Neutrophil (primary cell): Measurements from ENCODE around the gene C5orf22.

Experiments used
- H3K27ac ChIP-seq: fragments of 200-600 bp; sonication (generic); 2 replicates; pipeline ENCODE4 v1.5.1; 2016; ENCODE audit warnings: mild to moderate bottlenecking, moderate library complexity
- H3K27me3 ChIP-seq: fragments of 200-600 bp; sonication (generic); 2 replicates; pipeline ENCODE4 v1.6.0; 2016; ENCODE audit warnings: mild to moderate bottlenecking
- H3K36me3 ChIP-seq: fragments of 200-600 bp; sonication (generic); 2 replicates; pipeline ENCODE4 v1.5.1; 2017
- H3K4me1 ChIP-seq, 2 experiments: fragments of 200-600 bp in 1 of 2; sonication (generic) in 1 of 2; 1 replicate in 1 of 2; 2 replicates in 1 of 2; pipeline versions ENCODE4 v1.5.1 to v1.6.1; 2013 to 2016; ENCODE audit warnings: low read depth in 1 of 2, low read length in 1 of 2, mild to moderate bottlenecking in 1 of 2, moderate library complexity in 1 of 2; ENCODE audit not compliant: control insufficient read depth in 1 of 2, insufficient read depth in 1 of 2
- H3K4me3 ChIP-seq, 2 experiments: fragments of 200-600 bp in 1 of 2; sonication (generic) in 1 of 2; 1 replicate in 1 of 2; 2 replicates in 1 of 2; pipeline ENCODE4 v1.5.1; 2013 to 2016; ENCODE audit warnings: low read depth in 1 of 2, low read length in 1 of 2, mild to moderate bottlenecking in 1 of 2, moderate library complexity in 1 of 2
- H3K9me3 ChIP-seq: fragments of 200-600 bp; sonication (generic); 2 replicates; pipeline ENCODE4 v1.5.1; 2016
- CTCF ChIP-seq: fragments of 200-600 bp; sonication (generic); IDR thresholded peaks from 2 replicates; pipeline ENCODE4 v1.5.1; 2016; ENCODE audit warnings: antibody characterized with exemption

Gene C5orf22

DNA sequence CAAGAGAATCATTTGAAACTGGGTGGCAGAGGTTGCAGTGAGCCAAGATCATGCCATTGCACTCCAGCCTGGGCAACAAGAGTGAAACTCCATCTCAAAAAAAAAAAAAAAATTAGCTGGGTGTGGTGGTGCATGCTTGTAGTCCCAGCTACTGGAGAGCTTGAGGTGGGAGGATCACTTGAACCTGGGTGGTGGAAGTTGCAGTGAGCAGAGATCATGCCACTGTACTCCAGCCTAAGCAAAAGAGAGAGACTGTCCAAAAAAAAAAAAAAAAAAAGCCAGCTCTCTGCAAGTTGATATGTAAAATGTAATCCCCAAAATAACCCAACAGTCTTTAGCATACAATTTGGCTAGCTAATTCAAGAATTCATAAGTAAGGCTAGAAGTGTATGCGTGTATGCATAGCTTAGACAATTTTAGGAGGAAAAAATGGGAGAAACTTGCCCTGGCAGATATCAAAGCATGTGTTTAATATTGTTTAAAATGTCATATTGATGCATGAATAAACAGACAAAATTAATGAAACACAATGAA is 36.3 kb downstream of the C5orf22 start:
- Histone ChIP-seq H3K4me1 (peaks cover 0 to 3% of the 10 kb centered on the region in 2 experiments), H3K27me3 (no peaks in the 10 kb centered on the region), H3K4me3 (no peak overlapping the region), H3K36me3 (no peaks in the 10 kb centered on the region), H3K9me3 (no peaks in the 10 kb centered on the region), H3K27ac (no peak overlapping the region)
- TF ChIP-seq CTCF: no peak

DNA sequence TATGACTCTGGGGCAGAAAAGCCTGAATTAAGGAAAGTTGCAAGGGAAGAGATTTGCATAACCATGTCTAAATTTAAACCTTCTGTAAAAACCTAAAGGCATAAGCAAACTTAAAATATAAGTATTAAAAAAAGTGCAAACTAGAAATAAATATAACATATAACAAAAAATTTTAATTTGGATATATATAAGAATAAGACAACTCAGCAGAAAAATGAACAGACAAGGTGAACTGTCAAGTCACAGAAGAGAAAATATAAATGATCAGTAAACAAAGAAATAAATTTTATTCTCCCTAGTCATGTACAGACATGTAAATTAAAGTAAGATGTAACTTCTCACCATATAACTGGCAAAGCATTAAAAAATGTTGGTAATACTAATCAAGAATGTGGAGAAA is 37.0 kb downstream of the C5orf22 start:
- no peak overlapping the region for H3K4me3 ChIP-seq
- peaks cover 0 to 3% of the 10 kb centered on the region in 2 experiments for H3K4me1 ChIP-seq
- no peak overlapping the region for H3K27ac ChIP-seq
- H3K9me3 ChIP-seq: no peaks in the 10 kb centered on the region
- no peak for TF ChIP-seq CTCF
- H3K27me3 ChIP-seq: no peaks in the 10 kb centered on the region
- no peaks in the 10 kb centered on the region for H3K36me3 ChIP-seq

DNA sequence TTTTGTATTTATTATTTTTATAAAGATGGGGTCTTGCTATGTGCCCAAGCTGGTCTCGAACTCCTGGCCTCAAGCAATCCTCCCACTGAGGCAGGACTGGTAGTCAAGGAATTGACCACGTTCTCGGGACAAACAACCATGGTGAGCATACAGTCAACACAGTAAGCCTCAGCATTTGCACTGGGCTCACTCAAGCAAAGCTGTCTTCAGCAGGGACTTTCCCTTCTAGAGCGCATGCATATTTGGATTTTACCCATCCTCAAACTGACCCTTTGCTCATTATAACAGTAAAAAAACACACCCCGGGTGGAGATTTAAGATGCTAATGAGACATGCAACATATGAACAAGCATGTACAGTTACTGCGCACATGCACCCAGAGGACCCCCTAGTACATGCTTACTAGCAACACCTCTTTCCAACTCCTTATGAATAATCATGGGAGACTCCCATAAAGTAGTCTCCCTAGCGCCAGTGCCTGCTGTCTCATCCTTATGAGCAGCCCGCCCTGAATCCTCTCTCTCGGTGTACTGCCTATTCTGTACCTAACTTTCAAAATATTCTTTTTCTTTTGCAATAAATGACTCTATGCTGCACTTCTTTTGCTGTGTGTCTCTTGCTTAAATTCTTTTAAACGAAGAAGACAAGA is 41.5 kb downstream of the C5orf22 start:
- Histone ChIP-seq H3K4me3 (no peak overlapping the region), H3K27me3 (no peaks in the 10 kb centered on the region), H3K9me3 (no peaks in the 10 kb centered on the region), H3K4me1 (no peaks in the 10 kb centered on the region), H3K36me3 (no peaks in the 10 kb centered on the region), H3K27ac (no peak overlapping the region)
- no peak for TF ChIP-seq CTCF

DNA sequence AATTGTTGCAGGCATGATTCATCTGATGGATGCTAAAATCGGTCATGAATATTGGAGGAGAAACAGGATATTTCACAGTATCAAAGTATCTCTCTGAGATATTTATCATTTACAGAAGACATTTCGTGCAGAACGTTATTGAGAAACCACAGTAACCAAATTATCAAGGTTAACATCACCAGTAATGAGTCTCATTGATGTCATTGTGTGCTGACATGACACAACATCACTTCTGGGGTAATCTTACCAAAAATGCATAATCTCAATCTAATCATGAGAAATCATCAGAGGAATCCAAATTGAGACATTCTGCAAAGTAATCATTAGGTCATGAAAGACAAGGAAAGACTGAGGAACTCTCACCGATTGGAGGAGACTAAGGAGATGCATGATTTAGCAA is 42.7 kb downstream of the C5orf22 start:
- H3K4me1 ChIP-seq: no peaks in the 10 kb centered on the region
- no peak overlapping the region for H3K27ac ChIP-seq
- no peaks in the 10 kb centered on the region for H3K36me3 ChIP-seq
- TF ChIP-seq CTCF: no peak
- no peak overlapping the region for H3K4me3 ChIP-seq
- H3K27me3 ChIP-seq: no peaks in the 10 kb centered on the region
- H3K9me3 ChIP-seq: no peaks in the 10 kb centered on the region

- H3K4me1 ChIP-seq: no peaks in the 10 kb centered on the region
- H3K9me3 ChIP-seq: no peaks in the 10 kb centered on the region
- H3K36me3 ChIP-seq: no peaks in the 10 kb centered on the region
- TF ChIP-seq CTCF: no peak
- no peaks in the 10 kb centered on the region for H3K27me3 ChIP-seq
- no peak overlapping the region for H3K4me3 ChIP-seq
- H3K27ac ChIP-seq: no peak overlapping the region
Measured at GRCh38 chr5:31577438-31577837, 45.3 kb downstream of the C5orf22 start.
